Activated CD4-positive, alpha-beta T cell treated with anti-CD3 and anti-CD28 coated beads for 24 hours (primary cell): ENCODE results near the gene MACIR.

Source experiments
- DNase-seq, 2 donors: peaks; one replicate each; pipeline ENCODE4 v3.0.0-alpha.2; 2020; ENCODE audit warnings: low read depth in 2 of 2

MACIR gene

GRCh38 chr5:103291606-103292005, 33.0 kb downstream of the MACIR start:
- DNase-seq: no peak

GRCh38 chr5:103293099-103293498, 34.5 kb downstream of the MACIR start:
- no peak for DNase-seq

GRCh38 chr5:103293719-103294118, 35.2 kb downstream of the MACIR start:
- DNase-seq: no peak

- DNase-seq: no peak
Observed at GRCh38 chr5:103294906-103295305, 36.3 kb downstream of the MACIR start.

- no peak for DNase-seq
Observed at GRCh38 chr5:103295424-103295823, 36.9 kb downstream of the MACIR start.

- DNase-seq: no peak
Observed at GRCh38 chr5:103295871-103296270, 37.3 kb downstream of the MACIR start.

GRCh38 chr5:103298117-103298516, 39.6 kb downstream of the MACIR start:
- no peak for DNase-seq

GRCh38 chr5:103298607-103299188, 40.1 kb downstream of the MACIR start:
- DNase-seq: no peak

- no peak for DNase-seq
Observed at GRCh38 chr5:103305809-103306208, 47.2 kb downstream of the MACIR start.

GRCh38 chr5:103307470-103307869, 48.9 kb downstream of the MACIR start:
- no peak for DNase-seq

GRCh38 chr5:103308774-103309173, 50.2 kb downstream of the MACIR start:
- no peak for DNase-seq

GRCh38 chr5:103313056-103313455, 54.5 kb downstream of the MACIR start:
- DNase-seq: no peak

GRCh38 chr5:103315455-103315854, 56.9 kb downstream of the MACIR start:
- DNase-seq: no peak

GRCh38 chr5:103327451-103327850, 68.9 kb downstream of the MACIR start:
- no peak for DNase-seq

- DNase-seq: no peak
Observed at GRCh38 chr5:103327893-103328292, 69.3 kb downstream of the MACIR start.
